NCI-H2196 (cell line): ENCODE results near the gene MFSD6.

ENCODE experiments used
- DNase-seq: peaks from one replicate; lab custom pipeline; 2025; ENCODE audit not compliant: unreplicated experiment; lab: John Stamatoyannopoulos, UW

MFSD6 gene

GRCh38 chr2:190435031-190435670 lies 27.0 kb downstream of the MFSD6 start:
- no peak for DNase-seq

DNA sequence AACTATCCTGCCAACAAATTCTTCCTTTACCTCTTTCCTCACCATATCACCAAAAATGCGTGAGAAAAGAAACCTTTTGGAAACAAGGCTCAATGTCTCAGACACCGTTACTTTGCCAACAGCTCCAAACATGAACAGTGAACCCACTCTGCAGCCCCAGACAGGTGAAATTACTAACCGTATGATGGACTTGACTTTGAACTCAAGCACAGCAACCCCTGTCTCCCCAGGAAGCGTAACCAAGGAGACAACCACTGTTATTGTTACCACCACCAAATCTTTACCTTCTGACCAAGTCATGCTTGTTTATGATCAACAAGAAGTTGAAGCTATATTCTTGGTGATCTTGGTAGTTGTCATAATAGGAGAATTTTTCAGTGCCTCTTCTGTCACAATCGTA lies 28.4 kb downstream of the MFSD6 start:
- DNase-seq: no peak

GRCh38 chr2:190440113-190440512 lies 32.0 kb downstream of the MFSD6 start:
- no peak for DNase-seq

DNA sequence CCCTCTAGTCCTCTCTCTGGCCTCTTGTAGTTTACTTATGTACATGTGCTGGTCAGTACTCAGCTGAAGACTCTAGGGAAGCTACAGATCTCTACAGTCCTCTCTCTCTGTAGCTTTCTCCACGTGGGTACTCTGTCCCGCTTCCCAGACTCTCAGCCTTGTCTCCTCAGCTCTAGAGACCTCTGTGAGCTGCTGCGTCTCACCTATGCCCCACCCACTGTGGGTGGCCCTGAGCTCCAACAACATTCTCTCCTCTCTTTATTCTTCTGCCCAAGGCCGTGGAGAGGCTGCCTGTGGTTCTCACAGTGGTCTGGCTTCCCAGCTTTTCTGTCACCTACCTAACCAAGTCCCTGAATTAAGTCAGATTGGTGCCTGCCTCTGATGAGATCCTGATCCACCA lies 33.4 kb downstream of the MFSD6 start:
- no peak for DNase-seq

GRCh38 chr2:190443055-190443454 lies 34.9 kb downstream of the MFSD6 start:
- DNase-seq: no peak

- peak; percentile 35 for DNase-seq
Observed at GRCh38 chr2:190443778-190444481, 35.8 kb downstream of the MFSD6 start.

- no peak for DNase-seq
Observed at GRCh38 chr2:190444976-190445375, 36.8 kb downstream of the MFSD6 start.

DNA sequence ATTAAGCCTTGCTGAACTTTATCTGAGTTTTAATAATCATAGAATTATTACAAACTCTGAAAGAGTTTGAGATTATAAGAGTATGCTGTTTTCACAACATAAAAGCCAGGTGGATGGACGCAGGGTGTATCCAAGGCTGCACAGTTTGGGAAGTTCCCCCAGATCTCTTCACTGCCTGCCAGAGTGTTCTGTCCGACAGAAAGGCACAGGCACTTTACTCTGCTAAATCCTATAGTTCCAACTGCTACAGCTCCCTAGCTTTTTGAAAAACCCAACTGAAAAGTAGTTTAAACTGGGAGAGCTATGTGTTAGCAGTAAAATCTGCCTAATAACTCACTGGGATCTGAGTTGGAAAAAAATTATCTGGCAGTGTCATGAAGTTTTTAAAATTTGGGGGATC lies 38.0 kb downstream of the MFSD6 start:
- no peak for DNase-seq

GRCh38 chr2:190446750-190447516 lies 38.8 kb downstream of the MFSD6 start:
- no peak for DNase-seq

DNA sequence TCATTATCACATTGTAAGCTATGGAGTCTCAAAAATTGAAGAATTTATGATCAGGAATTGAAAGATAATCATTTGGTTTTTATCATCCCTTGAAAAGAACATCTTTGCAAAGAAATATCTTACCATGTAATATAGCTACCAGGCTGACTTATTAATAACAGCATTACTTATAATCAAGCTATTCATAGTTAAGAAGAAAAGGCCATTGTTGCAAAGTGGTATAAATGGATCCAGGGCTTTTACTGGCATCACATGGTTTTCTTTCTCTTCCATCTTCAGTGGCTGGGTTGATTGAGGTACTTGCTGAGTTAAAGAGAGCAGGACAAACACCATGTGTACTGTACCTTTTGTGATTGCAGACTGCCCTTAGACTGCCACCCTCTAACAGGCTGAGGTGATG lies 39.6 kb downstream of the MFSD6 start:
- no peak for DNase-seq

GRCh38 chr2:190449925-190450324 lies 41.8 kb downstream of the MFSD6 start:
- DNase-seq: no peak

DNA sequence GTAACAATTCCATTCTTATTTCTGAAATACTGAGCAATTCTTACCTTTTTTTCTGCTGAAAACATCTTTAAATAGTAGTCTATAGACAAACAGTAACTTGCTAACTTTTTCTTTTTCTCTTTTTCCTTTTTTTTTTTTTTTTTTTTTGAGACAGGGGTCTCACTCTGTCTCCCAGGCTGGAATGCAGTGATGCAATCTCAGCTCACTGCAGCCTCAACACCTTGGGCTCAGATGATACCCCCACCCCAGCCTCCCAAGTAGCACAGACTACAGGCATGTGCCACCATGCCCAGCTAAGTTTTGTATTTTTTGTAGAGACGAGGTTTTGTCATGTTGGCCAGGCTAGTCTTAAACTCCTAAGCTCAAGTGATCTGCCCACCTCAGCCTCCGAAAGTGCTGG lies 42.2 kb downstream of the MFSD6 start:
- DNase-seq: no peak

DNA sequence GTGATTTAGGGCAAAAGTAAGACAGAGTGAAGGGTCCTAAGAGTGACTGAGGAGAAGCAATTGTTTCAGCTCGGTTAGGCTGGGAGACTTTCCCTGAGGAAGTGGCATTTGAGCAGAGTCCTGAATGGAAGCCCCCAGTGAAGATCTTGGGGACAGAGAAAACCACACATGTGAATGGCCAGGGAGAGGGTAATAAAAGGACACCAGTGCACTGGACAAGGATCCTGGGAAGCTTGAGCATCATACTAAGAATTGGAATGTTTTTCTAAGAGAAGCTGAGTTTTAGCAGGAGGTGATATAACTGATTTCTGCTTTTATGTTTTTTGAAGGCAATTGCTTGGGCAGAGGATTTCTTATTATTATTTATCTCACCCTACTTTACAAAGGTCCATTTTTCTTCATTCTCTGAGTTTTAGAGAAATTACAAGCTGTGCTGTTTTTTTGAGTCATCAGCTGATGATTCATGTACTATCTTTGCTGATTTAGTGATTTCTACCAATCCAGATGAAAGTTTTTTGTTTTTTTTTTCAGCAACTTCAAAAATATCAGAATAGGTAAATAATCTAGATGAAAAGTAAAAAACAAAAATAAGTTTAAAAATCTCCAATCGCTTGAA lies 43.5 kb downstream of the MFSD6 start:
- DNase-seq: no peak

- no peak for DNase-seq
Observed at GRCh38 chr2:190452433-190452832, 44.3 kb downstream of the MFSD6 start.

GRCh38 chr2:190454795-190455194 lies 46.6 kb downstream of the MFSD6 start:
- DNase-seq: no peak

DNA sequence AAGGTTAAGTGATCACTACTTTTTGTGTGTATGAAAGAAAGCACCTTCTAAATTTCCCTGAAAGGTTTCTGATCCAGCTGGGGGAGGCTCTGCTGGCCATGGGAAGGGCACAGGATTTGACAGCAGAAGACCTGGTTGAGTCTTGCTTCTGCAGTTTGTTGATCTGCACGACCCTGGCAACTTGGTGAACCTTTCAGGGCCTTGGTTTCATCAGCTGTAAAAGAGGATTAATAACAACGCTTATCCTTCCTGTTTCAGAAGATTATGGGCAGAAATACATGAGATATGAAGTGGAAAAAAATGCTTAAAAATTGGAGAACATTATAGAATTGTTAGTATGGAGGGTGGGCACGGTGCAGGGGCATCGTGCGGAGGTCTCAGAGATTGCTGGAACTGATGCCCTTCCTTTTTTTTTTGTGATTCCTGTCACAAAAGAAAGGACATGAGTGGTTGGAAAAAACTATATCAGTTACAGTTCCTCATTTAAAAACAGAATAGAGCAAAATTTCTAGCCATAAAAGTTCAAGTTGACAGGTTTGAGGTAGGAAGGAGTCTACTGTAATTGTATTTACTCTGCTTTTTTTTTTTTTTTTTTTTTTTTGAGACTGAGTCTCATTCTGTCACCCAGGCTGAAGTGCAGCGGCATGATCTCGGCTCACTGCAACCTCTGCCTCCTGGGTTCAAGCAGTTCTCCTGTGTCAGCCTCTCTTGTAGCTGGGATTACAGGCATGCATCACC lies 47.4 kb downstream of the MFSD6 start:
- DNase-seq: no peak

- no peak for DNase-seq
Observed at GRCh38 chr2:190456833-190457232, 48.7 kb downstream of the MFSD6 start.

DNA sequence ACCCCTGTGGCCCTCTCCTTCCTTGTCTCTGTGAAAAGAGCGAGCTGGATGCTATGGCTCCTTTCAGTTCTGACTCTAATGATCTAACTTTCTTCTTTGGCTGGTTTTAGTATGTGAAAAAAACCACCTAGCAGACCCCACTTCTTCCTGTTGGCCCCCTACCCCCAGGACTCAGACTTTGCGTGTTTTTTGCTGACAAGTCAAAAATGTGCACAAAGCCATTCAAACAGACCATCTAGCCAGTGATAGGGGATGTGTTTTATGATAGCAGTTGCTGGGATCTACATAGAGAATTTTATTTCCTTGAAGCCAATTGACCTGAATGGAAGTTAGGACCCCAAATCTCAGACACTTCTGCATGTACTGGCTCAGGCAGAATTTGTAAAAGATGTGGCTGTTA lies 49.1 kb downstream of the MFSD6 start:
- DNase-seq: no peak

DNA sequence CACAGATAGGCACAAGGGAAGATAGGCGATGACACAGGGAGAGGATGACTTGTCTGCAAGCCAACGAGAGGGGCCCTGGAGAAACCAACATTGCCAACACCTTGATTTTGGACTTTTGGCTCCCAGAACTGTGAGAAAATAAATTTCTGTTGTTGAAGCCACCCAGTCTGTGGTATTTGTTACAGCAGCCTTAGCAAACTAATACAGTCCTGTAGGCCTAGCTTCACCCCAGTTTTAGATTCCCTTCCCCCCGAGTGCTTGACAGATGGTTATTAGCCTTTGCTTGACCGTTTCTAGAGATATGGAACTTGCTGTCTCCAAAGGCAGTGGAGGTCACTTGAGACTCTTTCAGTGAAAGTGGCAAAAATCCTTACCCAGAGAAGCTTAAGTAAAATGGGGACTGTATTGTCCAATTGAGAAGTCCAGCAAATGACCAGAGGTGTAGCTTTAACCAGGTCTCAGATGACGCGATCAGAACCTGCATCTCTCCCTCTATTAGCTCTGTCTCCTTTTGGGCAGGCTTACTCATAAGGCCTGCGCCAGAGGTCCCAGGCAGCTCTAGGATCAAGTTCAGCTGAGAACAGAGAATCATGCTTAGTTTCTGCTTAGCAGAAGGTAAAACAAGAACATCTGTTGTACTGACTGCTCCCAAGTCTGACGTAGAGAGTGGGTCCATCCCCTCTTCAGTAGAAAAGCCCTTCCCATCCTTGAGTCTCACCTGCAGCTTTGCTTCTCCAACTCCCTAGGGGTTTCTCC lies 50.4 kb downstream of the MFSD6 start:
- no peak for DNase-seq

DNA sequence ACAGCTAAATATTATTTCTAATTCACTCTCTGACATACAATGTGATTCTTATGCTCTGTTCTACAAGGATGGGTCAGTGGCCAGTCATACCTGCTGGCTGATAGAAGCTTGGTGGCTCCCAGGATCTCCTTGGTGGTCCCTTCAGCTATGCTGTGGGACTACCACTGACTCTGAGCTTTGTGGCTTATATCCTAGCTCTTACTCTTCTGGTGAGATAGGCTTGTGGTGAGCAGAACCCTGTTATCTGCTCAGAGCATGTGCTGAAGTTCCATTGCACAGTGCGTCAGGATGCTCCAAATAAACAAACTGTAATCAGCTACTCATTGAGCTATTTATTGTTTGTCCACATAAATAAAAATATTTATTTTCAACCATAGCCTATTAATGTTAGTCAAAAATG lies 51.7 kb downstream of the MFSD6 start:
- no peak for DNase-seq
